ENCODE results near the gene EFEMP2.

The EFEMP2 gene

GRCh38 chr11:65872586-65873317, at the start of gene EFEMP2:
Gene EFEMP2 (minus strand): TSS chr11:65872800. CDS start chr11:65872354, 446 bp downstream.
- H3K4me3 ChIP-seq: peak within 1 kb of the TSS; percentile 84
- H3K27ac ChIP-seq: peak within 1 kb of the TSS; percentile 95 to 96
- TF ChIP-seq CTCF (IDR thresholded peaks at IDR 0.05): no peak
- no peak for DNase-seq (ENCODE audit: low spot score)

- TF ChIP-seq CTCF (IDR thresholded peaks at IDR 0.05): no peak
- no peak overlapping the region for H3K27ac ChIP-seq
- H3K4me3 ChIP-seq: no peak overlapping the region
- no peak for DNase-seq (ENCODE audit: low spot score)
These were observed 49.3 kb upstream of the EFEMP2 start for GRCh38 chr11:65921876-65922275.

DNA sequence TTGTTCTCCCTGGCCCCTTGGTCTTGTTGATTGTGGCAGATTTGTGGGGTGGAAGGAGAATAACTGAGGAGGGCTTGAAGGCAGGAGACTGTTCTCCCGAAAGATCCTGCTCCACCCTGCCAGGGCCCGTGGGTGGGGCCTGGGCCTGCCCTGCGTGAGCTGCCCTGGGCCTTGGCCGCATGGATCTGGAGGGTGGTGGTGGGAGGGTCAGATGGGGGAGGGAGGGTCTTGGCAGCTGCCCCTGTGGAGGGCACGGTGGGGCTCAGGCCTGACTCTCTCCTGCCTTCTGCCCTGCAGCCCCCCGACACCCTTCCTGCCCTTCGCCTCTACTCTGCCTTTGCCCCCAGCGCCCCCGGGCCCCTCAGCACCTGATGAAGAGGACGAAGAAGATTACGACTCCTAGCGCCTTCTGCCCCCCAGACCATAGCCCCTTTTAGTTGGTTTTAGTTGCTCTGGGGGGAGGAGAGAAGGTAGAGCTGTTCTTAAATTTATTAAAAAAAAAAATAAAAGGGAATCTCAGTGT, 48.5 kb upstream of the EFEMP2 start:
- Histone ChIP-seq H3K27ac (no peak overlapping the region), H3K4me3 (peak overlapping the region; percentile 88)
- no peak for TF ChIP-seq CTCF (IDR thresholded peaks at IDR 0.05)
- no peak for DNase-seq (ENCODE audit: low spot score)

DNA sequence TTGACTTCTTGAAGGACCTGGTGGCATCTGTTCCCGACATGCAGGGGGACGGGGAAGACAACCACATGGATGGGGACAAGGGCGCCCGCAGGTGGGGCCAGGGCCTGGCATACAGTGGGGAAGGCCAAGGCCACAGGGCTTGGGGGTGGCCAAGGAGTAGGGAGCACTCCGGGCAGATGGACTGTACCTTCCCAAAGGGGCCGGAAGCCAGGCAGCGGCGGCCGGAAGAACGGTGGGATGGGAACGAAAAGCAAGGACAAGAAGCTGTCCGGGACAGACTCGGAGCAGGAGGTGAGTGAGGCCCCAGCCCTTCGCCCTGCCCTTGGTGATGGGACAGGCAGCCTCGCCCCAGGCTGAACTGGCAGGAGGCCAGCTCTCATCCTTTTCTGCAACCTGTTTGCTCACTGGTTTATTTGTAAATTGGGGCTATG, 47.8 kb upstream of the EFEMP2 start:
- DNase-seq (ENCODE audit: low spot score): no peak
- Histone ChIP-seq H3K27ac (peak overlapping the region; percentile 70 to 93), H3K4me3 (peak overlapping the region; percentile 88)
- TF ChIP-seq CTCF (IDR thresholded peaks at IDR 0.05): no peak

- DNase-seq (ENCODE audit: low spot score): no peak
- H3K27ac ChIP-seq: peak overlapping the region; percentile 70 to 93
These were observed 47.2 kb upstream of the EFEMP2 start for GRCh38 chr11:65919573-65920371.

DNA sequence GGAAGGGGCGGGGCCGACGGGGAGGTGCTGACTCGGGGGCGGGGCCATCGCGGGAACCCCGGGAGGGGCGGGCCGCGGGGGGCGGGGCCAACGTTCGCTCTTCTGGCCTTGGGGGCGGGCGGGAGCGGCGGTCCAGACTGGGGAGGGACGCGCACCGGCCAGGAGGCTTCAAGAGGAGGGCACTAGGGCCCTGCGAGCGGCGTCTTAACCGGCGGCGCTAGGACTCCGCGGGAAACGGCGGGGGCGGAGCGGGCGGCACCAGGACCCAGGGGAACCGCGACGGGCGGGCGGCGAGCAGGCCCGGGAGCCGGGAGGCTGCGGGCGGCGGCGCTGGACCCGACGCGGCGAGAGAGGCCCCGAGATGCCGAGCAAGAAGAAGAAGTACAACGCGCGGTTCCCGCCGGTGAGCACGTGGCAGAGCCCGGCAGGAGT, 46.6 kb upstream of the EFEMP2 start, which contains the start of gene DRAP1:
Gene DRAP1, plus strand, starts transcription at position 286 of the 432 bp plus-strand sequence. Its CDS starts 76 bp downstream, at position 362.
- peak within 1 kb of the TSS; percentile 96 to 98 for H3K27ac ChIP-seq
- peak; percentile 99 for DNase-seq (ENCODE audit: low spot score)
- H3K4me3 ChIP-seq: peak within 1 kb of the TSS; percentile 88
- TF ChIP-seq CTCF (IDR thresholded peaks at IDR 0.05): no peak

More at GRCh38 chr11:65919573-65920371, 47.2 kb upstream of the EFEMP2 start:
- peak overlapping the region; percentile 88 for H3K4me3 ChIP-seq
- TF ChIP-seq CTCF (IDR thresholded peaks at IDR 0.05): no peak

All from coronary artery (tissue), 2 donors.